H9 (cell line): Measurements from ENCODE around the gene DLL4. TPM values are rescaled to one million over a fixed set of nuclear protein-coding genes. Genes with fewer than 3 reads are reported as not detected.

Experiments used
- DNase-seq: peaks from one replicate; pipeline ENCODE4 v3.0.0-alpha.2; 2017
- H2AFZ ChIP-seq: one replicate; pipeline ENCODE4 v1.6.1; 2013; ENCODE audit warnings: mild to moderate bottlenecking, low read length, control low read depth, moderate library complexity
- H2AK5ac ChIP-seq: 2 replicates; pipeline ENCODE4 v1.6.1; 2013; ENCODE audit warnings: low read length, control low read depth, mixed read lengths; ENCODE audit not compliant: insufficient read length
- H2BK120ac ChIP-seq: one replicate; pipeline ENCODE4 v1.6.1; 2013; ENCODE audit warnings: low read depth, mild to moderate bottlenecking, low read length, control low read depth, inconsistent platforms; ENCODE audit not compliant: poor library complexity, severe bottlenecking
- H2BK12ac ChIP-seq: 2 replicates; pipeline ENCODE4 v1.6.1; 2013; ENCODE audit warnings: low read length, control low read depth, mixed read lengths, low read depth; ENCODE audit not compliant: insufficient read length
- H2BK15ac ChIP-seq: 2 replicates; pipeline ENCODE4 v1.6.1; 2013; ENCODE audit warnings: low read depth, low read length, control low read depth
- H2BK20ac ChIP-seq: one replicate; pipeline ENCODE4 v1.6.1; 2013; ENCODE audit warnings: low read depth, mild to moderate bottlenecking, low read length, control low read depth, inconsistent platforms; ENCODE audit not compliant: poor library complexity, severe bottlenecking
- H2BK5ac ChIP-seq: 2 replicates; pipeline ENCODE4 v1.6.1; 2013; ENCODE audit warnings: low read length, control low read depth, mixed read lengths; ENCODE audit not compliant: insufficient read length
- H3K14ac ChIP-seq: 2 replicates; pipeline ENCODE4 v1.6.1; 2013; ENCODE audit warnings: low read length, control low read depth; ENCODE audit not compliant: insufficient read depth
- H3K18ac ChIP-seq: 2 replicates; pipeline ENCODE4 v1.6.1; 2013; ENCODE audit warnings: low read depth, mild to moderate bottlenecking, mixed read lengths, low read length, control low read depth; ENCODE audit not compliant: insufficient read length
- H3K23ac ChIP-seq: 2 replicates; pipeline ENCODE4 v1.6.1; 2013; ENCODE audit warnings: low read length, control low read depth, mixed read lengths, low read depth; ENCODE audit not compliant: insufficient read length
- H3K23me2 ChIP-seq: 2 replicates; pipeline ENCODE4 v1.6.1; 2013; ENCODE audit warnings: low read depth, mild to moderate bottlenecking, mixed read lengths, low read length, control low read depth; ENCODE audit not compliant: insufficient read length, poor library complexity, severe bottlenecking
- H3K27ac ChIP-seq: 2 replicates; pipeline ENCODE4 v1.5.1; 2013; ENCODE audit warnings: low read length, control low read depth, mixed read lengths, low read depth; ENCODE audit not compliant: insufficient read length
- H3K27me3 ChIP-seq: 2 replicates; pipeline ENCODE4 v1.6.1; 2013; ENCODE audit warnings: low read length, control low read depth, inconsistent platforms; ENCODE audit not compliant: insufficient read depth
- H3K4ac ChIP-seq: 2 replicates; pipeline ENCODE4 v1.6.1; 2013; ENCODE audit warnings: low read depth, mild to moderate bottlenecking, control low read depth, inconsistent platforms, low read length, moderate library complexity
- H3K4me1 ChIP-seq: 2 replicates; pipeline ENCODE4 v1.6.1; 2013; ENCODE audit warnings: low read length, control low read depth, inconsistent platforms; ENCODE audit not compliant: insufficient read depth
- H3K4me2 ChIP-seq: 2 replicates; pipeline ENCODE4 v1.6.1; 2013; ENCODE audit warnings: low read length, control low read depth, mixed read lengths; ENCODE audit not compliant: insufficient read length, insufficient read depth
- H3K56ac ChIP-seq: 2 replicates; pipeline ENCODE4 v1.6.1; 2013; ENCODE audit warnings: low read depth, mild to moderate bottlenecking, mixed read lengths, low read length, control low read depth; ENCODE audit not compliant: insufficient read length
- H3K79me1 ChIP-seq: 2 replicates; pipeline ENCODE4 v1.6.1; 2013; ENCODE audit warnings: low read depth, mild to moderate bottlenecking, moderate library complexity, low read length, control low read depth, inconsistent platforms; ENCODE audit not compliant: insufficient read depth, poor library complexity, severe bottlenecking
- H3K79me2 ChIP-seq: 2 replicates; pipeline ENCODE4 v1.6.1; 2013; ENCODE audit warnings: low read length, control low read depth, inconsistent platforms; ENCODE audit not compliant: insufficient read depth
- H3K9ac ChIP-seq: 2 replicates; pipeline ENCODE4 v1.6.1; 2013; ENCODE audit warnings: low read length, control low read depth, mixed read lengths; ENCODE audit not compliant: insufficient read length; ENCODE audit errors: extremely low read depth
- H3K9me3 ChIP-seq: one replicate; pipeline ENCODE4 v1.6.1; 2013; ENCODE audit warnings: low read depth, low read length, inconsistent platforms; ENCODE audit not compliant: control insufficient read depth
- H3T11ph ChIP-seq: one replicate; pipeline ENCODE4 v1.6.1; 2013; ENCODE audit warnings: mild to moderate bottlenecking, low read length, control low read depth, inconsistent platforms
- H4K20me1 ChIP-seq: one replicate; pipeline ENCODE4 v1.6.1; 2013; ENCODE audit not compliant: control insufficient read depth, insufficient read length, insufficient read depth
- H4K5ac ChIP-seq: 2 replicates; pipeline ENCODE4 v1.6.1; 2013; ENCODE audit warnings: low read depth, mild to moderate bottlenecking, mixed read lengths, low read length, control low read depth; ENCODE audit not compliant: insufficient read length
- H4K8ac ChIP-seq: replicated peaks from 2 replicates; pipeline ENCODE4 v1.6.1; 2013; ENCODE audit warnings: low read length, control low read depth, mixed read lengths, low read depth; ENCODE audit not compliant: insufficient read length
- H4K91ac ChIP-seq: 2 replicates; pipeline ENCODE4 v1.6.1; 2013; ENCODE audit warnings: low read depth, mild to moderate bottlenecking, moderate library complexity, mixed read lengths, low read length, control low read depth; ENCODE audit not compliant: insufficient read length
- H3K27ac Mint-ChIP-seq, 3 experiments: 2 replicates in 2 of 3; 3 replicates in 1 of 3; pipeline ENCODE4 v1.8.0; 2020 to 2021; ENCODE audit warnings: mixed read lengths in 3 of 3, mild to moderate bottlenecking in 1 of 3, moderate library complexity in 1 of 3
- H3K27me3 Mint-ChIP-seq: 2 replicates; pipeline ENCODE4 v1.8.0; 2021; ENCODE audit warnings: low read depth, mild to moderate bottlenecking, moderate library complexity, mixed read lengths
- H3K36me3 Mint-ChIP-seq, 3 experiments: 2 replicates in 2 of 3; 3 replicates in 1 of 3; pipeline ENCODE4 v1.8.0; 2020 to 2021; ENCODE audit warnings: low read depth in 3 of 3, mixed read lengths in 3 of 3; ENCODE audit not compliant: insufficient read depth in 1 of 3
- H3K4me1 Mint-ChIP-seq, 2 experiments: 2 replicates each; pipeline ENCODE4 v1.8.0; 2020; ENCODE audit warnings: mixed read lengths in 2 of 2
- H3K4me3 Mint-ChIP-seq, 2 experiments: 2 replicates in 1 of 2; 3 replicates in 1 of 2; pipeline ENCODE4 v1.8.0; 2020 to 2021; ENCODE audit warnings: mild to moderate bottlenecking in 2 of 2, mixed read lengths in 2 of 2, moderate library complexity in 1 of 2
- H3K9me3 Mint-ChIP-seq, 2 experiments: 2 replicates in 1 of 2; 3 replicates in 1 of 2; pipeline ENCODE4 v1.8.0; 2020; ENCODE audit warnings: mild to moderate bottlenecking in 2 of 2, mixed read lengths in 2 of 2, moderate library complexity in 1 of 2
- WGBS: extraction: QIAGEN DNeasy Blood & Tissue Kit; methylation state at CpG from one replicate; pipeline ENCODE4 v1.1.7; 2013; ENCODE audit warnings: missing lambda C conversion rate, low lambda C conversion rate, mixed read lengths; ENCODE audit not compliant: insufficient read length; ENCODE audit errors: extremely low coverage; 5-methylcytosine and 5-hydroxymethylcytosine counted together
- total RNA-seq: library from RNA; stranded (reverse); gene quantifications from 2 replicates; pipeline ENCODE4 v1.2.1, GENCODE V29; 2021
- TF ChIP-seq, protein P1 (sequence below): fragments of 200-600 bp; sonication (generic); conservative IDR thresholded peaks from 3 replicates; pipeline ENCODE4 v1.8.0; 2021; ENCODE audit warnings: antibody characterized with exemption, mild to moderate bottlenecking

The DLL4 gene
- total RNA-seq, 1 experiment from 2014 or later = 0.28 TPM

DNA sequence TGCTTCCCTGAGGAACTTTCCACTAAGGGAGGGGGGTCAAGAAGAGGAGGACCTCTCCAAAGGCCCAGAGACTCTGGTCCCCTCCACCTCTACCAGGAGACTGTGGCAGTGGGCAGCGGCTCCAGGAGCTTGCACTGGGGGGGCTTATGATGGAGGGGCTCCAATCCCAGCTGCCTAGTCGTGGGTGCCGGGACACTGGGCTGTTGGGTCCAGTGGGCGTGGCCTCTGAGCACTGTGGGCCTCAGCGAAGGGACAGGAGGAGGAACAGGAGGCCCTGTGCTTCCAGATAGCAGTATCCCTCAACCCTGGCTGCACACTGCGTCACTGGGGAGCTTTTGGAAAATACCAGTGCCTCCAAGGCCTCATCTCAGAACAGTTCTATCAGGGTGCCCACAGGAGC is 13.5 kb upstream of the DLL4 start:
- Mint-ChIP-seq H3K36me3 (no peaks in the 10 kb centered on the region; a peak in 1 of 7 replicates), H3K9me3 (no peaks in the 10 kb centered on the region), H3K4me3 (no peak overlapping the region), H3K27me3 (peaks cover 55% of the 10 kb centered on the region), H3K27ac (no peak overlapping the region), H3K4me1 (peaks cover 18 to 32% of the 10 kb centered on the region in 2 experiments)
- H4K5ac ChIP-seq = no peak overlapping the region
- H3K27me3 ChIP-seq = no peaks in the 10 kb centered on the region
- H3K79me2 ChIP-seq = no peaks in the 10 kb centered on the region
- H2BK12ac ChIP-seq = no peak overlapping the region
- no CpG with 5 or more reads among the region's 6 CpGs for WGBS
- H4K20me1 ChIP-seq = no peaks in the 10 kb centered on the region
- H3K9ac ChIP-seq = no peak overlapping the region
- H3K23me2 ChIP-seq = no peaks in the 10 kb centered on the region
- H2AK5ac ChIP-seq = no peak overlapping the region
- no peak overlapping the region for H2BK20ac ChIP-seq
- H3K4me1 ChIP-seq = no peaks in the 10 kb centered on the region
- no peaks in the 10 kb centered on the region for H3K9me3 ChIP-seq
- H3K4ac ChIP-seq = no peak overlapping the region
- DNase-seq = no peak
- no peak overlapping the region for H3K56ac ChIP-seq
- no peaks in the 10 kb centered on the region for H3K79me1 ChIP-seq
- H3K4me2 ChIP-seq = no peak overlapping the region
- TF ChIP-seq, protein P1, sequence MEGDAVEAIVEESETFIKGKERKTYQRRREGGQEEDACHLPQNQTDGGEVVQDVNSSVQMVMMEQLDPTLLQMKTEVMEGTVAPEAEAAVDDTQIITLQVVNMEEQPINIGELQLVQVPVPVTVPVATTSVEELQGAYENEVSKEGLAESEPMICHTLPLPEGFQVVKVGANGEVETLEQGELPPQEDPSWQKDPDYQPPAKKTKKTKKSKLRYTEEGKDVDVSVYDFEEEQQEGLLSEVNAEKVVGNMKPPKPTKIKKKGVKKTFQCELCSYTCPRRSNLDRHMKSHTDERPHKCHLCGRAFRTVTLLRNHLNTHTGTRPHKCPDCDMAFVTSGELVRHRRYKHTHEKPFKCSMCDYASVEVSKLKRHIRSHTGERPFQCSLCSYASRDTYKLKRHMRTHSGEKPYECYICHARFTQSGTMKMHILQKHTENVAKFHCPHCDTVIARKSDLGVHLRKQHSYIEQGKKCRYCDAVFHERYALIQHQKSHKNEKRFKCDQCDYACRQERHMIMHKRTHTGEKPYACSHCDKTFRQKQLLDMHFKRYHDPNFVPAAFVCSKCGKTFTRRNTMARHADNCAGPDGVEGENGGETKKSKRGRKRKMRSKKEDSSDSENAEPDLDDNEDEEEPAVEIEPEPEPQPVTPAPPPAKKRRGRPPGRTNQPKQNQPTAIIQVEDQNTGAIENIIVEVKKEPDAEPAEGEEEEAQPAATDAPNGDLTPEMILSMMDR = no peak
- H3K14ac ChIP-seq = no peak overlapping the region
- H4K91ac ChIP-seq = no peak overlapping the region
- H3K27ac ChIP-seq = no peak overlapping the region
- no peak overlapping the region for H2AFZ ChIP-seq
- H4K8ac ChIP-seq = no peak overlapping the region
- no peak overlapping the region for H3K18ac ChIP-seq
- H2BK120ac ChIP-seq = no peak overlapping the region
- H3K23ac ChIP-seq = no peak overlapping the region
- no peak overlapping the region for H3T11ph ChIP-seq
- H2BK5ac ChIP-seq = no peak overlapping the region
- no peak overlapping the region for H2BK15ac ChIP-seq
